GM12878 (cell line): Measurements from ENCODE around the gene BCAS3. TPM values are rescaled to one million over a fixed set of nuclear protein-coding genes. Genes with fewer than 3 reads are reported as not detected.

Experiments used
- ATAC-seq: fragments of 200-7000 bp; cut with Tn5 transposase; 3 replicates; pipeline ENCODE4 v1.9.1; 2020; ENCODE audit warnings: mild to moderate bottlenecking, moderate library complexity
- BruUV-seq: library from RNA; stranded (reverse); fragments of 400-500 nt; replicated peaks from 2 replicates; lab custom pipeline; 2021; lab: Mats Ljungman, UMichigan
- CTCF ChIA-PET: fragments of 300-600 bp; sonication (Branson Sonifier 250); formaldehyde crosslinking; extraction: SDS; loops from one replicate; lab custom pipeline; 2021; ENCODE audit warnings: inconsistent platforms; lab: Yijun Ruan, JAX
- POLR2A ChIA-PET: fragments of 350-600 bp; formaldehyde crosslinking; extraction: SDS; loops from one replicate; lab custom pipeline; 2021; ENCODE audit warnings: inconsistent platforms; lab: Charles Lee
- RAD21 ChIA-PET: fragments of 300-600 bp; sonication (Branson Sonifier 250); formaldehyde crosslinking; loops from one replicate; lab custom pipeline; 2023; ENCODE audit warnings: antibody characterized with exemption; ENCODE audit not compliant: unreplicated experiment; lab: Charles Lee
- SMC1A ChIA-PET: fragments of 300-600 bp; sonication (Branson Sonifier 250); formaldehyde crosslinking; loops from one replicate; lab custom pipeline; 2023; ENCODE audit not compliant: unreplicated experiment, uncharacterized antibody; lab: Charles Lee
- DNase-seq: peaks from one replicate; pipeline ENCODE4 v3.0.0-alpha.2; 2011; ENCODE audit warnings: low read depth, low spot score
- FAIRE-seq: peaks from 3 replicates; lab custom pipeline; 2011; peaks lifted over from hg19 to GRCh38; lab: Jason Lieb, UNC
- H2AFZ ChIP-seq: 2 replicates; pipeline ENCODE4 v1.6.0; 2011; ENCODE audit warnings: low read depth, low read length, control low read depth; ENCODE audit not compliant: control insufficient read depth
- H3K27ac ChIP-seq: 2 replicates; pipeline ENCODE4 v1.5.1; 2011; ENCODE audit warnings: control low read depth; ENCODE audit not compliant: control insufficient read depth, insufficient read depth
- H3K27me3 ChIP-seq, 2 experiments: replicated peaks in 1 of 2; 2 replicates each; pipeline versions ENCODE4 v1.6.0 to v1.6.1; 2011; ENCODE audit warnings: low read length in 1 of 2; ENCODE audit not compliant: control insufficient read depth in 2 of 2, insufficient read depth in 2 of 2
- H3K36me3 ChIP-seq, 2 experiments: 2 replicates each; pipeline ENCODE4 v1.5.1; 2011; ENCODE audit warnings: low read length in 1 of 2; ENCODE audit not compliant: control insufficient read depth in 2 of 2, insufficient read depth in 2 of 2
- H3K4me1 ChIP-seq: 2 replicates; pipeline ENCODE4 v1.6.1; 2011; ENCODE audit warnings: mild to moderate bottlenecking, low read length, moderate library complexity, mixed read lengths; ENCODE audit not compliant: control insufficient read depth, insufficient read depth
- H3K4me2 ChIP-seq: 2 replicates; pipeline ENCODE4 v1.6.0; 2011; ENCODE audit warnings: control low read depth; ENCODE audit not compliant: control insufficient read depth, insufficient read depth
- H3K4me3 ChIP-seq: fragments of 200-600 bp; sonication (generic); 2 replicates; pipeline ENCODE4 v1.5.1; 2016
- H3K79me2 ChIP-seq: 2 replicates; pipeline ENCODE4 v1.6.0; 2011; ENCODE audit warnings: low read length; ENCODE audit not compliant: control insufficient read depth, insufficient read depth
- H3K9ac ChIP-seq: 2 replicates; pipeline ENCODE4 v1.8.0; 2011; ENCODE audit warnings: low read length, control low read depth, mixed read lengths; ENCODE audit not compliant: control insufficient read depth, insufficient read depth
- H3K9me3 ChIP-seq: replicated peaks from 3 replicates; pipeline ENCODE4 v1.5.1; 2011; ENCODE audit warnings: mild to moderate bottlenecking, low read length; ENCODE audit not compliant: control insufficient read depth, insufficient read depth
- H4K20me1 ChIP-seq: 2 replicates; pipeline ENCODE4 v1.6.0; 2011; ENCODE audit not compliant: control insufficient read depth, insufficient read depth
- CTCF ChIP-seq, 3 experiments: IDR thresholded peaks in 2 of 3; conservative IDR thresholded peaks in 1 of 3; 2 replicates each; pipeline ENCODE4 v1.5.1; 2011; ENCODE audit warnings: low read depth in 3 of 3, low read length in 3 of 3, mild to moderate bottlenecking in 3 of 3, control low read depth in 2 of 3, moderate library complexity in 2 of 3, inconsistent platforms in 1 of 3, mixed read lengths in 1 of 3; ENCODE audit not compliant: control insufficient read depth in 2 of 3, insufficient read depth in 1 of 3; ENCODE audit errors: extremely low read depth in 1 of 3
- EED ChIP-seq: sonication (generic); IDR thresholded peaks from 2 replicates; pipeline ENCODE4 v1.6.1; 2016; ENCODE audit warnings: antibody characterized with exemption, low read depth
- ETV6 ChIP-seq, 2 experiments: fragments of 450-650 bp in 1 of 2; IDR thresholded peaks in 1 of 2; conservative IDR thresholded peaks in 1 of 2; 2 replicates each; pipeline ENCODE4 v1.6.1; 2014; ENCODE audit warnings: antibody characterized with exemption in 1 of 2, borderline replicate concordance in 1 of 2, low read depth in 1 of 2, mild to moderate bottlenecking in 1 of 2, moderate library complexity in 1 of 2
- GATAD2B ChIP-seq: fragments of 450-650 bp; conservative IDR thresholded peaks from 2 replicates; pipeline ENCODE4 v1.6.1; 2017; ENCODE audit warnings: low read depth, mild to moderate bottlenecking, moderate library complexity
- HDAC6 ChIP-seq: fragments of 200-600 bp; sonication (generic); IDR thresholded peaks from one replicate; pipeline ENCODE4 v1.8.0; 2017; ENCODE audit warnings: antibody characterized with exemption; ENCODE audit not compliant: unreplicated experiment
- JUNB ChIP-seq: IDR thresholded peaks from 2 replicates; pipeline ENCODE4 v1.6.1; 2016; ENCODE audit warnings: antibody characterized with exemption, mild to moderate bottlenecking
- LARP7 ChIP-seq: fragments of 450-650 bp; IDR thresholded peaks from 2 replicates; pipeline ENCODE4 v1.6.1; 2017; ENCODE audit warnings: mild to moderate bottlenecking
- MLLT1 ChIP-seq: fragments of 450-650 bp; IDR thresholded peaks from 2 replicates; pipeline ENCODE4 v1.6.1; 2016; ENCODE audit warnings: mild to moderate bottlenecking
- MXI1 ChIP-seq: fragments of 150-350 bp; IDR thresholded peaks from 2 replicates; pipeline ENCODE4 v1.6.1; 2011; ENCODE audit warnings: low read depth, mild to moderate bottlenecking, inconsistent platforms, low read length, improper control_type of control experiment
- NFXL1 ChIP-seq: fragments of 450-650 bp; IDR thresholded peaks from 2 replicates; pipeline ENCODE4 v1.6.1; 2017; ENCODE audit warnings: antibody characterized with exemption, mild to moderate bottlenecking, borderline replicate concordance
- POLR2AphosphoS5 ChIP-seq: IDR thresholded peaks from 2 replicates; pipeline ENCODE4 v1.6.1; 2011; ENCODE audit warnings: mild to moderate bottlenecking, low read length, inconsistent platforms
- SP1 ChIP-seq: IDR thresholded peaks from one replicate; pipeline ENCODE4 v1.6.1; 2011; ENCODE audit warnings: low read depth, low read length
- SREBF2 ChIP-seq: IDR thresholded peaks from 2 replicates; pipeline ENCODE4 v1.6.1; 2012; ENCODE audit warnings: mild to moderate bottlenecking, low read length
- TCF7 ChIP-seq: IDR thresholded peaks from 2 replicates; pipeline ENCODE4 v1.6.1; 2014; ENCODE audit warnings: antibody characterized with exemption, borderline replicate concordance
- ZBED1 ChIP-seq: IDR thresholded peaks from 2 replicates; pipeline ENCODE4 v1.6.1; 2016; ENCODE audit warnings: borderline replicate concordance
- ZNF384 ChIP-seq: IDR thresholded peaks from 2 replicates; pipeline ENCODE4 v1.6.1; 2012; ENCODE audit warnings: low read depth, mild to moderate bottlenecking, low read length, improper control_type of control experiment, borderline replicate concordance
- ZNF687 ChIP-seq: fragments of 450-650 bp; IDR thresholded peaks from 2 replicates; pipeline ENCODE4 v1.6.1; 2017; ENCODE audit warnings: mild to moderate bottlenecking, moderate library complexity
- in situ Hi-C: fragments of 300-500 bp; cut with MboI; formaldehyde crosslinking; loops from 9 replicates; pipeline ENCODE4 v1.14.3; 2018; ENCODE audit warnings: mixed read lengths
- intact Hi-C: fragments of 100-400 bp; cut with micrococcal nuclease; formaldehyde crosslinking; loops from one replicate; pipeline ENCODE4 v1.14.2; 2022; ENCODE audit not compliant: unreplicated experiment
- polyA plus RNA-seq, 11 experiments: library from polyadenylated mRNA; depleted of rRNA in 4 of 11; unstranded in 6 of 11; stranded (reverse) in 5 of 11; fragments of >200 nt; fragmentation: Nextera tagmentation in 4 of 11; fragmentation: Illumina TruSeq in 1 of 11; extraction: Ambion mirVana in 4 of 11; extraction: Trizol in 1 of 11; gene quantifications; 1 replicate in 1 of 11; 2 replicates in 10 of 11; pipeline versions ENCODE4 v1.2.1 to v1.2.3, GENCODE V29; 2011 to 2016; ENCODE audit warnings: inconsistent platforms in 2 of 11, missing spikeins in 2 of 11, low read depth in 1 of 11
- total RNA-seq, 4 experiments: library from RNA; depleted of rRNA in 3 of 4; stranded (reverse); fragments of >200 nt in 3 of 4; fragmentation: Illumina TruSeq in 1 of 4; extraction: Trizol in 1 of 4; gene quantifications; 2 replicates each; pipeline versions ENCODE4 v1.2.1 to v1.2.3, GENCODE V29; 2013 to 2021

The BCAS3 gene
- total and polyA plus RNA-seq, 10 of the 15 experiments (the other 5 are each of a cell fraction or from before 2014, with no cell fraction given) = 2.1 to 11.0 (median 6.6) TPM

GRCh38 chr17:61436273-61436672 is 758.6 kb downstream of the BCAS3 start:
- peaks cover 4% of the 10 kb centered on the region; the same call in 1 of the 3 replicates for H3K9me3 ChIP-seq
- FAIRE-seq = no peak
- no peak for DNase-seq
- H3K9ac ChIP-seq = no peak overlapping the region
- no peaks in the 10 kb centered on the region; a peak in 1 of 4 replicates for H3K27me3 ChIP-seq
- no peak overlapping the region for H3K4me3 ChIP-seq
- no peaks in the 10 kb centered on the region for H3K36me3 ChIP-seq
- ChIA-PET POLR2A (no interaction called here), SMC1A (no interaction called here), CTCF (no interaction called here), RAD21 (no interaction called here)
- no peak overlapping the region for H3K27ac ChIP-seq
- no peaks in the 10 kb centered on the region for H3K79me2 ChIP-seq
- H3K4me1 ChIP-seq = no peaks in the 10 kb centered on the region
- no TSS peak for BruUV-seq
- ATAC-seq = no peak
- H4K20me1 ChIP-seq = no peaks in the 10 kb centered on the region
- in situ Hi-C loops = no loop called here
- no peak overlapping the region for H3K4me2 ChIP-seq
- intact Hi-C loops = no loop called here
- H2AFZ ChIP-seq = no peak overlapping the region
- TF ChIP-seq ETV6 (conservative IDR thresholded peaks at IDR 0.05 in 1 of 2, IDR thresholded peaks at IDR 0.05 in 1 of 2; ENCODE audit: borderline replicate concordance in 1 of 2, low read depth in 1 of 2) (peak in 1 of 2 experiments; percentile 67; a peak in 1 of 4 replicates), NFXL1 (peak; percentile 52; the same call in 1 of the 2 replicates), MXI1 (no peak), CTCF (IDR thresholded peaks at IDR 0.05 in 2 of 3, conservative IDR thresholded peaks at IDR 0.05 in 1 of 3; ENCODE audit: control insufficient read depth in 2 of 3, extremely low read depth in 1 of 3, insufficient read depth in 1 of 3, low read depth in 3 of 3, low read length in 3 of 3) (no peak), SREBF2 (no peak), EED (no peak), LARP7 (no peak), ZNF687 (no peak), TCF7 (no peak), POLR2AphosphoS5 (no peak), ZNF384 (no peak), MLLT1 (no peak), GATAD2B (no peak), ZBED1 (no peak), SP1 (no peak), JUNB (no peak), HDAC6 (no peak)
